OCI-LY3 (cell line): ENCODE data around the gene RBPJ.

Source experiments
- H2AFZ ChIP-seq: fragments of 200-600, 300-600 bp; shearing (Covaris generic); 2 replicates; pipeline ENCODE4 v1.6.0; 2014; ENCODE audit warnings: antibody characterized with exemption, low read depth, low read length
- H3K27ac ChIP-seq: fragments of 200-600, 300-600 bp; sonication (generic); 2 replicates; pipeline ENCODE4 v1.5.1; 2014; ENCODE audit warnings: mild to moderate bottlenecking, low read length, moderate library complexity, mixed read lengths
- H3K27me3 ChIP-seq: fragments of 200-600, 300-600 bp; sonication (generic); 2 replicates; pipeline ENCODE4 v1.6.1; 2014; ENCODE audit warnings: low read depth, low read length, mixed read lengths
- H3K36me3 ChIP-seq: fragments of 200-600, 300-600 bp; sonication (generic); replicated peaks from 2 replicates; pipeline ENCODE3; 2014; ENCODE audit warnings: low read depth, low read length, mixed read lengths
- H3K4me1 ChIP-seq: fragments of 300-600, 200-600 bp; sonication (generic); 2 replicates; pipeline ENCODE4 v1.6.1; 2014; ENCODE audit warnings: low read length, mixed read lengths
- H3K4me2 ChIP-seq: fragments of 200-600, 300-600 bp; sonication (generic); 2 replicates; pipeline ENCODE4 v1.6.1; 2014; ENCODE audit warnings: low read length, mixed read lengths
- H3K4me3 ChIP-seq: fragments of 300-600, 200-600 bp; sonication (generic); 2 replicates; pipeline ENCODE4 v1.5.1; 2014; ENCODE audit warnings: antibody characterized with exemption, mild to moderate bottlenecking, low read length, moderate library complexity
- H3K79me2 ChIP-seq: fragments of 300-600, 200-600 bp; shearing (Covaris generic); 2 replicates; pipeline ENCODE4 v1.6.1; 2014; ENCODE audit warnings: mild to moderate bottlenecking, low read length, mixed read lengths
- H3K9ac ChIP-seq: fragments of 300-600, 200-600 bp; shearing (Covaris generic); 2 replicates; pipeline ENCODE4 v1.6.0; 2014; ENCODE audit warnings: mild to moderate bottlenecking, low read length, moderate library complexity
- H3K9me3 ChIP-seq: fragments of 200-600, 300-600 bp; shearing (Covaris generic); 2 replicates; pipeline ENCODE4 v1.6.1; 2014; ENCODE audit warnings: low read length, mixed read lengths; ENCODE audit not compliant: insufficient read depth
- H4K20me1 ChIP-seq: fragments of 200-600, 300-600 bp; sonication (generic); 2 replicates; pipeline ENCODE4 v1.6.1; 2016; ENCODE audit warnings: low read length, mixed read lengths; ENCODE audit not compliant: insufficient read depth
- EZH2phosphoT487 ChIP-seq: fragments of 200-600 bp; shearing (Covaris generic); IDR thresholded peaks from 2 replicates; pipeline ENCODE4 v1.6.1; 2018; ENCODE audit warnings: antibody characterized with exemption, mixed run types, low read depth
- TF ChIP-seq, protein P1 (sequence below): fragments of 200-600, 300-600 bp; sonication (generic); IDR thresholded peaks from 2 replicates; pipeline ENCODE4 v1.5.1; 2014; ENCODE audit warnings: antibody characterized with exemption, low read length, low read depth

Gene RBPJ

GRCh38 chr4:26462874-26463273 is 142.1 kb downstream of the RBPJ start:
- no peaks in the 10 kb centered on the region for H3K36me3 ChIP-seq
- no peak for TF ChIP-seq EZH2phosphoT487
- TF ChIP-seq, protein P1, sequence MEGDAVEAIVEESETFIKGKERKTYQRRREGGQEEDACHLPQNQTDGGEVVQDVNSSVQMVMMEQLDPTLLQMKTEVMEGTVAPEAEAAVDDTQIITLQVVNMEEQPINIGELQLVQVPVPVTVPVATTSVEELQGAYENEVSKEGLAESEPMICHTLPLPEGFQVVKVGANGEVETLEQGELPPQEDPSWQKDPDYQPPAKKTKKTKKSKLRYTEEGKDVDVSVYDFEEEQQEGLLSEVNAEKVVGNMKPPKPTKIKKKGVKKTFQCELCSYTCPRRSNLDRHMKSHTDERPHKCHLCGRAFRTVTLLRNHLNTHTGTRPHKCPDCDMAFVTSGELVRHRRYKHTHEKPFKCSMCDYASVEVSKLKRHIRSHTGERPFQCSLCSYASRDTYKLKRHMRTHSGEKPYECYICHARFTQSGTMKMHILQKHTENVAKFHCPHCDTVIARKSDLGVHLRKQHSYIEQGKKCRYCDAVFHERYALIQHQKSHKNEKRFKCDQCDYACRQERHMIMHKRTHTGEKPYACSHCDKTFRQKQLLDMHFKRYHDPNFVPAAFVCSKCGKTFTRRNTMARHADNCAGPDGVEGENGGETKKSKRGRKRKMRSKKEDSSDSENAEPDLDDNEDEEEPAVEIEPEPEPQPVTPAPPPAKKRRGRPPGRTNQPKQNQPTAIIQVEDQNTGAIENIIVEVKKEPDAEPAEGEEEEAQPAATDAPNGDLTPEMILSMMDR, result no peak
- H2AFZ ChIP-seq, result no peak overlapping the region
- no peak overlapping the region for H3K4me2 ChIP-seq
- peaks cover 9% of the 10 kb centered on the region for H3K4me1 ChIP-seq
- no peak overlapping the region for H3K9ac ChIP-seq
- no peaks in the 10 kb centered on the region for H4K20me1 ChIP-seq
- H3K9me3 ChIP-seq, result peaks cover 5% of the 10 kb centered on the region; the same call in 1 of the 2 replicates
- H3K27ac ChIP-seq, result no peak overlapping the region
- H3K79me2 ChIP-seq, result no peaks in the 10 kb centered on the region
- H3K27me3 ChIP-seq, result peaks cover 27% of the 10 kb centered on the region
- H3K4me3 ChIP-seq, result no peak overlapping the region

GRCh38 chr4:26463386-26463785 is 142.6 kb downstream of the RBPJ start:
- Histone ChIP-seq H3K27me3 (peaks cover 27% of the 10 kb centered on the region), H4K20me1 (no peaks in the 10 kb centered on the region), H3K9ac (no peak overlapping the region), H3K4me2 (no peak overlapping the region), H3K36me3 (no peaks in the 10 kb centered on the region), H3K9me3 (peaks cover 5% of the 10 kb centered on the region; the same call in 1 of the 2 replicates), H2AFZ (no peak overlapping the region), H3K27ac (no peak overlapping the region), H3K4me3 (no peak overlapping the region), H3K79me2 (no peaks in the 10 kb centered on the region), H3K4me1 (peaks cover 9% of the 10 kb centered on the region)
- TF ChIP-seq EZH2phosphoT487, result no peak
- TF ChIP-seq, protein P1, result no peak

GRCh38 chr4:26464420-26465095 is 143.7 kb downstream of the RBPJ start:
- H3K36me3 ChIP-seq, result no peaks in the 10 kb centered on the region
- TF ChIP-seq EZH2phosphoT487, result no peak
- TF ChIP-seq, protein P1, result no peak
- H3K79me2 ChIP-seq, result no peaks in the 10 kb centered on the region
- H3K9ac ChIP-seq, result no peak overlapping the region
- H3K27ac ChIP-seq, result no peak overlapping the region
- no peak overlapping the region for H3K4me2 ChIP-seq
- no peak overlapping the region for H2AFZ ChIP-seq
- H3K4me3 ChIP-seq, result no peak overlapping the region
- peaks cover 9% of the 10 kb centered on the region for H3K4me1 ChIP-seq
- H3K9me3 ChIP-seq, result peaks cover 5% of the 10 kb centered on the region; the same call in 1 of the 2 replicates
- peaks cover 27% of the 10 kb centered on the region for H3K27me3 ChIP-seq
- no peaks in the 10 kb centered on the region for H4K20me1 ChIP-seq

- H4K20me1 ChIP-seq, result no peaks in the 10 kb centered on the region
- H3K9me3 ChIP-seq, result peaks cover 5% of the 10 kb centered on the region; the same call in 1 of the 2 replicates
- no peak overlapping the region for H2AFZ ChIP-seq
- no peak overlapping the region for H3K9ac ChIP-seq
- no peak overlapping the region for H3K4me3 ChIP-seq
- H3K27me3 ChIP-seq, result peaks cover 27% of the 10 kb centered on the region
- TF ChIP-seq EZH2phosphoT487, result no peak
- TF ChIP-seq, protein P1, result no peak
- no peak overlapping the region for H3K4me2 ChIP-seq
- H3K4me1 ChIP-seq, result peaks cover 4% of the 10 kb centered on the region
- no peaks in the 10 kb centered on the region for H3K79me2 ChIP-seq
- no peak overlapping the region for H3K27ac ChIP-seq
- H3K36me3 ChIP-seq, result no peaks in the 10 kb centered on the region
These were observed 145.9 kb downstream of the RBPJ start for GRCh38 chr4:26466578-26467270.
